ENCODE data around the gene IMPACT.

The IMPACT gene

GRCh38 chr18:24426398-24427294 is at the start of gene IMPACT:
IMPACT (plus strand) TSS chr18:24426670; CDS start chr18:24426757, 87 bp downstream.
- DNase-seq = peak; percentile 69

GRCh38 chr18:24378598-24378997 is 47.9 kb upstream of the IMPACT start:
- no peak for DNase-seq

- no peak for DNase-seq
Observed at GRCh38 chr18:24380163-24380747, 46.2 kb upstream of the IMPACT start.

DNA sequence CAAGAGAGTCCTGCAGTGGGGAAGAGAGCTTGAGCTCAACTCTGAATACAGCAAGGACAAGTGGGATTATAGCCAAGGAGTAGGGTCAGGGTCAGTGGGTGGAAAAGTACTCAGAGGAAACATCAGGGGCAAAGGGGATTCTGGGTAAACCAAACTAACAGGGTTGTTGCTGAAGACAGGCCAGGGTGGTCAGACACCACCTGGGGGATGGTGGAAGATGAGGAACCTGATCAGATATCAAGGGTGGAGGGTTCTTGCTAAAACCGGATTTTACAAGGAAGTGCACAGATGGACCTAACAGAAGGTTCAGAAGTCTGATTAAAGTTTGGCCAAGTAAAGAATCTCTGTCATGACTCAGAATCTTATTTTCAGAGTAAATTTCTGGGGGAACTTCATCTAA is 45.3 kb upstream of the IMPACT start:
- DNase-seq = no peak

- no peak for DNase-seq
Observed at GRCh38 chr18:24386681-24387080, 39.8 kb upstream of the IMPACT start.

DNA sequence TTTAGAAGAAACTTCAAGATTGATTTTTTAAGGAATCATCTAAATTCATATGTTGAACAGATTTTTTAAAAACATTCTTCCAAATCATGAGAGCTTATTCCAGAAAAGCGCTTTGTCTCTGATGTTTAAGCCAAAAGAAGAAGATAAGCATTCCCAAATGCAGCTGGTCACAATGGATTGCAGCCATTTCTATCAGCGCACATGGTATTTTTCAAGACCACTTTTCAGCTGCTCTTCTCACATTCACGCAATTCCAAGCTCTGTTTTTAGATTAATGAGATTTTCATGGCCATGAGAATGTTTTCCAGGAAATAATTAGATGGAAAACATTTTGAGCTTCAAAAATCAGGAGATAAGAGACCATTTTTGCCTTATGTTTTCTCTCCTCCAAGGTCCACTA is 37.5 kb upstream of the IMPACT start:
- no peak for DNase-seq

GRCh38 chr18:24395049-24395795 is 31.2 kb upstream of the IMPACT start:
- DNase-seq = no peak

GRCh38 chr18:24396082-24396633 is 30.3 kb upstream of the IMPACT start:
- DNase-seq = no peak

GRCh38 chr18:24397131-24397693 is 29.3 kb upstream of the IMPACT start:
- DNase-seq = no peak

DNA sequence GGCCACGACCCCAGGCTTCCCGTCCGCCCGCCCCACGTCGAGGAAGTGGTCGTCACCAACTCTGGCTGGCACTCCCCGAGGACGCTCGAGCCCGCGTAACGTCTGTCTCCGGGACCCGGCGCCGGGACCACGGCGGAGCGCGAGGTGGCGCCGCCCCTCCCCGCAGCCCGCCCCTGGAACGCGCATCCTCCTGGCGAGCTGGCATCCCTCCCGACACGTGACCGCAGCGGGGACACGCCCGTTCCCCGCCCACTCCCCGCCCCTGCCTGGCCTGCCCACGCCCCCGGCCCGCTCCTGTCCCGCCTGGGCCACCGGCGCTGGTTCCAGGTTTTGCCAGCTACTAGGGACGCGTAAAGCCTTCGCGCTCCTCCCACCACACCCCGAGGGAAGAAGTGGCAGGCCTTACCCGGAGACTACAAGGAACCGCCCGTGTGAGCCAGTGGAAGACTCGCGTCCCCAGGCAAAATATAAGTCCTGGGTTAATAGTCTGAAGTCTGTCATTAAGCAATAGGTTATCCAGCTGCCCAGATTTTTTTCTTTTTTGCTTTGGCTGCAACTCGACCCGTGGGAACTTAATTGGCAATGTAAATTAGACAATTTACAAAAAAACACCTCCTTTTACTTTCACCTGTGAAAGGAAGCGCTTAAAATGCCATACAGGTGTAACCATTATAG is 28.6 kb upstream of the IMPACT start, which contains the start of gene OSBPL1A:
Gene OSBPL1A, minus strand, starts transcription at position 131 of the 675 bp plus-strand sequence. CDS start 20,291 bp downstream, outside the sequence.
- DNase-seq = peak; percentile 66

DNA sequence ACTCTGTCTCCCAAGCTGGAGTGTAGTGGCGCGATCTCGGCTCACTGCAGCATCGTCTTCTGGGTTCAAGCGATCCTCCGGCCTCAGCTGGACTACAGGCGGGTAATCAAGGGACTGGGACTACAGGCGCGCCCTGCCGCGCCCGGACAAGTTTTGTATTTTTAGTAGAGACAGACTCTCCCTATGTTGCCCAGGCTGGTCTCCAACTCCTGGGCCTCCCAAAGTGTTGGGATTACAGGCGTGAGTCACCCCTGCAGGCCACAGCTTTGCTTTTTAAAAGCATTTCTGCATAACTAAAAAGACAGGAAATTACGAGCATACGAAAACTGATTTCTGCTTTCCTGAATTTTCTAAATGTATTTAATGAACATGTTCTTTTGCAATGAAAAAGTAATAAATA is 27.9 kb upstream of the IMPACT start:
- no peak for DNase-seq

DNA sequence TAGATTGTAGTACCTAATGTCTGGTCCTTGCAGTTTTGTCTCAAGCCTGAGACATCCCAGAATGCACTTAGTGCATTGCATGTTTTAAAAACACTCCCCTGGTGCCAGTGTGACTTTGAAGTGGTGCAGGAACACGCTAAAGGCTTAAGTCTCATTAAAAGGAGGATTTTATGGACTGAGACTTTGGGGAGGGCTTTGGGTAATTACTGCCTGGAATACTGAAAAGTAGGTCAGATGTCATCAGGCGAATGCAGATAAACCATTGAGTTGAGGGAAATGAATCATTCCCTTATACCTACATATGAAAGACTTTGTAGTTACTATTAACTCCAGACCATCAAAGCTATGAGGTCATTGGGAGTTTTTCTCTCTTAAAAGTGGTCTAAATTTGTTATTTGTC is 25.9 kb upstream of the IMPACT start:
- DNase-seq = no peak

DNA sequence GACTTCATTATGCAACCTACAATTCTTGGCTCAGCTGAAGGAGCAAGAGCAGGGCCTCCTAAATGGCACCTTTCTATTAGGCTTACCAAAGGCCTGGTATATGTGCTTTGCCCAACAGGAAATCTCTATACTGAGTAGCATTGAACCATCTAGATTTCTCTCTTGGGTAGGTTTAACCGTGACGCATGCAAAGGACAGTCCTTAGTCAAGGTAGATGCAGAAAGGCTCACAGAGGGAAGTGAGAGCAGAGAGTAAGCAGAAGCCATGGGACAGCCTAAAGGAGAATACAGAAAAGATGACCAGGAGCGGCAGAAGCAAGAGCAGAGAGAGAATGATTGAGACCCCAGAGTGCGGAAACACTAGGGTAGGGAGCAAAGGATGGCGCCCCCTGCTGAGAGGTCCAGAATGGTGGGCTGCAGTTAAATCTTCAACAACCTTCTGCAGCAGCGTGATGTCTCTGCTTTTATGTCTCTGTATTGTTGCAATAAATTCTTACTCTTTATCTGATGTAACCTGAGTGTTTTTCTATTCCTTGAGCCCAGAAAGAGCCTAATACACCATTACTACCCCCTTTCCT is 24.2 kb upstream of the IMPACT start:
- DNase-seq = no peak

- DNase-seq = no peak
Observed at GRCh38 chr18:24403076-24403475, 23.4 kb upstream of the IMPACT start.

GRCh38 chr18:24404591-24404990 is 21.9 kb upstream of the IMPACT start:
- no peak for DNase-seq

- no peak for DNase-seq
Observed at GRCh38 chr18:24408496-24408895, 18.0 kb upstream of the IMPACT start.

GRCh38 chr18:24413148-24413547 is 13.3 kb upstream of the IMPACT start:
- DNase-seq = no peak

DNA sequence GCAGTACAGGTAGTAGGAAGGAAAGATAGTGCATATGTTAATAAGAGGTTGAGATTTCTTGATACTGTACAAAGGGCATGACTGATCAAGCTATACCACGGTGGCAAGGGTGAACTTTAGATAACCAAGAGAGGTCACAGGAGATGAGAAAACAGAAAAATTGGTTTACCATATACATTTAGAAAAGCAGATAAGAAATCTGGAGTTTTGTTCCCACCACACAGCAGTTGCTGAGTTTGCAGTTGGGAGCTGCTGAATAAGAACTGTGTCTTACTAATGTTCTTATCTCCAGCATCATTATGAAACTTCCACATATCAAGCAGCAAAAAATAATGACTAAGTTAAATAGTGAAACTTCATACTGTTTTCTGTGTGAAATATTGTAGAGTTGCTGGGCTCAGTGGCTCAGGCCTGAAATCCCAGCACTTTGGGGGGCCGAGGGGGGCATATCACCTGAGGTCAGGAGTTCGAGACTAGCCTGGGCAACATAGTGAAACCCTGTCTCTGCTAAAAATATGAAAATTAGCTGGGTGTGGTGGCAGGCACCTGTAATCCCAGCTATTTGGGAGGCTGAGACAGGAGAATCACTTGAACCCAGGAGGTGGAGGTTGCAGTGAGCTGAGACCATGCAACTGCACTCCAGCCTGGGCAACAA is 12.0 kb upstream of the IMPACT start:
- no peak for DNase-seq

DNA sequence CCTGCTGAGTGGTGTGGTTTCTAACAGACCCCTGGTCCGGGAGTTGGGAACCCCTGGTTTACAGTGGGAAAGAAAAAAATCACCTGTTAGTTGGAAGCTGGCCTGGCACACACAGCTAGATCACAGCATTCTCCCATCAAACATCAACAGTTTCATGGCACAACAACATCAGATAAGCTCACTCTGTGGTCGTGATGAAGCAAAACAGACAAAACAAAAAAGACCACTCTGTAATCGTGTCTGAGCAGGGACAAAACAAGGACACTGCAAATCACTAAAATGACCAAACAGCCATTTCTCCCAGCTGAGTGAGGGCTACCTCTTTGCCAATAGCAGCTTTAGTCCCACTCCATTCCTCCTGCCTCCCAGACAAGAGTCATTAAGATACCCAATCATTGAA is 9.0 kb upstream of the IMPACT start:
- no peak for DNase-seq

- no peak for DNase-seq
Observed at GRCh38 chr18:24420551-24420950, 5.9 kb upstream of the IMPACT start.

GRCh38 chr18:24421831-24422230 is 4.6 kb upstream of the IMPACT start:
- DNase-seq = no peak

DNA sequence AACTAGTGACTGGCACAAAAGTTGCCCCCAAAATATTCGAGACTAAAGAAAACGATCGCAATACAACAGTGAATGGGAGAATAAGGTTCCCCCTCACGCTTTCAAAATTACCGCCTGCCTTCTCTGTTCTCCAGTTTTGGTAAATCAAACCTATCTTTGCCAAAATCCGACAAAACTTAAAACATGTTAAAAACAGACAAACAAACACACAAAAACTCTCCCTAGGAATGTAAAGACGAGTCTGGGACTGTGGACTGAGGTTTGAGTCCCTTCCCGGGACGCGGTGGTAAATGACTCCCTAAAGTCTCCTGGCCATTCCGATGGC is 435 bp upstream of the IMPACT start:
- no peak for DNase-seq

Measured in activated gamma-delta T cell treated with Interleukin-2 at 50 U/mL for 16 hours (primary cell).